Stimulated activated CD8-positive, alpha-beta memory T cell treated with anti-CD3 and anti-CD28 coated beads, Interleukin-12 subunit alpha, Interleukin-12 subunit beta, amount 100 ng/mL, for 4 hours (primary cell): ENCODE results near the gene HK2.
"Not testable (repeated sequence)": the region's sequence is repeated elsewhere in the genome, so short reads cannot be mapped to it uniquely, and the experiment has no call there.

Experiments used
- DNase-seq: peaks from one replicate; pipeline ENCODE4 v3.0.0-alpha.2; 2020; ENCODE audit warnings: low read depth

Gene HK2

GRCh38 chr2:74833418-74834233 lies at the start of gene HK2:
Gene HK2, plus strand, starts transcription at chr2:74834127. Its CDS starts 454 bp downstream, at chr2:74834581.
- peak; percentile 71 for DNase-seq

DNA sequence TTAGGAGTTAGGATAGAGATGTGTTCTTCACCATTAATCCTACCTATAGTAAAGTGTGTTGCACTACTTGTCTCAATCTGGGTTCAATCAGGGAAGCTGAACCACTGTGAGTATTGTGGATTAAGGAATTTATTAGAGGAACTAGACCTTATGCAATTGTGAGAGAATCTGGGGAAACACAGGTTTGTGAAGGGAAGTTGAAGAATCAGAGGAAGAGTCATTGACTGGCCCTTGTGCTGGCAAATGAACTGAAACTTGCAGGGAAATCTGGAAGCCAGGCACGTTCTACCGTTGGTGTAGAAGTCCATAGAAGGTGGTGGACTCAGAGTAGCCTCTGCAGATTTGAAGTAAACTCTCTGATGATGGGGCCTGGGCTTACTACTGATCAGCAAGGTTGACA lies 44.7 kb upstream of the HK2 start:
- no peak for DNase-seq

GRCh38 chr2:74792282-74792681 lies 41.6 kb upstream of the HK2 start:
- DNase-seq = no peak

- DNase-seq = not testable (repeated sequence)
Measured at GRCh38 chr2:74794878-74795277, 39.0 kb upstream of the HK2 start.

DNA sequence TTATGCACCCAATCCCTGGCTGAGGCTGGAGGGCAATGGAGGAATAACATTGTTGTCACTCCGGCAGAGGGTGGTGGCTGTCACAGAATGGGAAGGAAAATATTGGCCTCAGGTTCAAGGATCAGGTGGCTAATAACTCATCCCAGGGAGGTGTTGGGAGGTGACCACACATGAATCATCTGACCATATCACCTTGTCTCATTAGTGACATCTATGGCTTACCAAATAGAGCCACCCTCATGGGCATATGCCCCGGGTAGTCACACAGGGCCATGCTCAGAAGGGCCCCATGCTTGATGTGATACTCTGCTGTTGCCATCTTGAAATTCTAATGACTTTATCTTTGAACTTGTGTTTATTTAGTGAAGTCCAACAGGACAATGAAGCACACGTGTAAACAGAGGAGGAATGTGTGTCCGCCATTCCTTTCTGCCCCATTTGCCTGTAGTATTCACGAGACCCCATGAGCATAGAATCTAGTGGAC lies 27.5 kb upstream of the HK2 start:
- DNase-seq = no peak

- DNase-seq = no peak
Measured at GRCh38 chr2:74806920-74807319, 27.0 kb upstream of the HK2 start.

DNA sequence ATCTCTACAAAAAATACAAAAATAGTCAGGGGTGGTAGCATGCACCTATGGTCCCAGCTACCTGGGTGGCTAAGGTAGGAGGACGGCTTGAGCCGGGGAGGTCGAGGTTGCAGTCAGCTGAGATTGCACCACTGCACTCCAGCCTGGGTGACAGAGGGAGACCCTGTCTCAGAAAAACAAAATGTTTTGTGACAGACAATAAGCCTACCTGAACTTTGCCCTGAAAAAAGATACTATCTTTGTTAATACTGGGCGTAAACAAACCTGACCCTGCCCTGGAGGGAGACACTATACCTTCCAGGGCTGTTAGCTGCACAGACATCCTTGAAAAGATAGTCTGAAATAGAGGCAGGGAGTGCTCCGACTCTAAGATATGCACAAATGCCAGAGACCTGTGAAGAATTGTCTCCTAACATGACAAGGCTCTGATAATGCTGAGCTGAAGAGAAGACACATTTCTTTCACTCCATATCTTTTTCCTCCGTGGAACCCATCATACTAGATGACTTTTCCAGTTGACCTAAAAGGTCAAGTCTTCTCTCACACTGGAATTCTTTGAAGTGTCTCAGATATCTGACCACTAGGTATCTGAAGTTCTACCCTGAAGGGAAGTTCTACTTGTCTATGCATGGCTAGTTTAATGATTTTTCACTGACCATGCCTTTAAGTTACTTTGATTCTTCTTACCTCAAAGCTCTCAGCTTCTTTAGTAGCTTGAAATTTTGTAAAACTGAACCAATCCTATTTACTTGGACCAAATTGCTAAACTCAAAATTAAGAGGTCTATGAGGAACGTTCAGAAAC lies 20.9 kb upstream of the HK2 start:
- no peak for DNase-seq

DNA sequence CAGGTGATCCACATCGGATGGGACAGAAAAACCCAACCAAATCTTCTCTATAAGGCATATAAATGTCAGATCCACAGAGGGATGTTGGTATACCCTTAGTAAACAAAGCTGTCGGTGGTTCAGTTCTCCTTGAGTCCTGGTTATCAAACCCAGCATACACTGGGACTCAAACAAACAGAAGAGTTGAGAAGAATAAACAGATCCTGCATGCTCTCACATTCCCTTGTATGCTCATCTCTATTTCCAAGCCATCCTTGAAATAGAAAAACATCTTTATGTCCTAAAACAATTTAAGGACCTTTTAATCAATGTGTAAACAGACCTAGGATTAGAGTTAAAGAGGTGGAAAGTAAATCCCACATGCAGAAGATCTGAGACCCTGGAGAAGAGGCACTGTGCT lies 19.8 kb upstream of the HK2 start:
- no peak for DNase-seq

DNA sequence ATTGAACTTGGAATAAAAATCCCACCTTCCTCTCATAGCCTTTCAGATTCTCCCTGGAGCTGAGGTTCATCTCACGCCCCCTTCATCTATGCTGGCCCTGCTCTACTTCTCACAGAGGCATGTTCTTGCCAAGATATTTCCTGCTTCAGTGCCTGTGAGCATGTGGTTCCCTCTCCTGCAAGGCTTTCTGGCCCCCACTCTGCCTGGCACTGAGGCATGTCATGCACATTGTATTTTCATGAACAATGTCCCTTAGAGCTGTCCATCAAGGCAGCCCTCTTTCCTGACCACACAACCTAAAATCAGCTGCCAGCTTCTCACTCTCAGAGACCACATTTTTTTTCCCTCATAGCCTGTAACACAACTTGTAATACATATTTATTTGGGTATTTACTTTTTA lies 18.0 kb upstream of the HK2 start:
- no peak for DNase-seq

DNA sequence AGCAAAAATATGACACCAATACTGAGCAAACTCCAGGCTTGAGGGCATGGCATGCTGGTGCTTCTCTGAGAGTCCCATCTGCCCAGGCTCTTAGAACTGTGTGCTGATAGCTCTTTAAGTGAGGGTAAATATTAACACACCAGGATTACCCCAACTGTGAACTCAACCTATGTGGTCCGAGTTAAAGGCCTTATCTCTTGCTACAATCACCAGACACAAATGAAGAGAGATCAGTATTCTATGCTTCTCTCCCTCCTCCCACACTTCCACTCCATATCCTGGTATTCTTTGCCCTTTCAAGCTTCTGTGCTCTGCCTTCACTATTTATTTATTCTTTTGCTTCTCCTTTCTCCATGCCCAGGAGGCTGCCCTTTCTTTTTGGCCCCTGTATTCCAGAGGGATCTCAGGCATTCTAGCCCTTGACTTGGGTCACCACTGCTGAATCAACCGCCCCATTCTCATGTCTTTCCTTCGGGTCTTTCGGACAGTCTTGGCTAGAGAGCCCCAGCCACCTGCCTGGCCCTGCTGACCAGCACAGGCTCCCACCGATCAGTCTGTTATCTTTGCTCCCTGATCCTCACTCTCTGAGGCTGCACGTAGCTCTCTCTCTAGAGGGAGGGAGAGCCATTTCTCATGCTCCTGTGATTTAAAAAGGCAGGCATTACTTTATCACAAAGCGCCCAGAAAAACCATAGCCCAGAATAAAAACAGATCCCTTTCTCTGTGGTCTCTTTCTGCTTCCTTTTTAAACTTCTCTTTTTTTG lies 17.2 kb upstream of the HK2 start:
- DNase-seq = no peak

GRCh38 chr2:74817304-74817675 lies 16.6 kb upstream of the HK2 start:
- DNase-seq = no peak

- DNase-seq = no peak
Measured at GRCh38 chr2:74819702-74820101, 14.2 kb upstream of the HK2 start.

DNA sequence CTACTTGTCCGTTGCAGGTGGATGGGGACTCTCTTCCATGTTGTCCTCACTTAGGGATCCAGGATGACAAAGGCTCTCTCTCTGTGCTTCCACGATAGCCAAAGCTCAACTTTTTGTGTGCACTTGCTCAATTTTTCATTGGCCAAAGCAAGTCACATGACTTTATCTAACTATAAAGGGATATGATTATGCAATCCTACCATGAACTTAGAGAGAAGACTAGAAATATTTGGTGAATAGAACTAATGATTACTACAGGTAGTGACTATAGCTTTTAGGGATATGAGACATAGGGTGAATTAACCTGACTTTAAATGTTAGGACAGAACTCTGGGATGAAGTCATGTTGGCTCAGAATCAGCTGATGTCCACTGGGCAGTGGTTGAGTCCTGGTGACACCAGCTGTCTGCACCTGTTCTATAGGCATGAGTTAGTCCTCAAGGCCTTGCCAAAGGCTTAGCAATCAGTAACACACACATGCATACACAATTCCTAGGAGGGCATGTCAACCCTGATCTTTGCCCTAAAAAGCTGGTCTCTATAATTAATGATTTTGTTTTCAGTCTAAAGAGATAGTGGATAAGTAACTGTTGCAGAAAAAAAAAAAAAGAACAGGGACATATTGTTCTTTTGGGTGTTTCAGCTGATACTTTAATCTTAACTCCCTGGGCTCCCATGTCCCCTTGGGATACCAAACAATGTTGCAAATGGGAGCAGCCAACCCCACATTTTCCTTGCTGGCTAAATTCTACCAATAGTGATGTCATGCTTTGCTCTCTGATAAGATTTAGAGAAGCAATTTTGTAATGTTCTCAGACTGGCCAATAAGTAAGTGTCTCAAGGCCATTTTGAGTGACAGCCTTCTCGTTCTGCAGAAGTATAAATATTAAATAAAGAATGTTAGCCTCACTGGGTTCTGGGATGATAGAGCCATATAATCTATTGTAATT lies 12.5 kb upstream of the HK2 start:
- no peak for DNase-seq

- DNase-seq = no peak
Measured at GRCh38 chr2:74822771-74823566, 11.0 kb upstream of the HK2 start.

- no peak for DNase-seq
Measured at GRCh38 chr2:74824679-74825078, 9.2 kb upstream of the HK2 start.

- DNase-seq = no peak
Measured at GRCh38 chr2:74828543-74828942, 5.4 kb upstream of the HK2 start.

DNA sequence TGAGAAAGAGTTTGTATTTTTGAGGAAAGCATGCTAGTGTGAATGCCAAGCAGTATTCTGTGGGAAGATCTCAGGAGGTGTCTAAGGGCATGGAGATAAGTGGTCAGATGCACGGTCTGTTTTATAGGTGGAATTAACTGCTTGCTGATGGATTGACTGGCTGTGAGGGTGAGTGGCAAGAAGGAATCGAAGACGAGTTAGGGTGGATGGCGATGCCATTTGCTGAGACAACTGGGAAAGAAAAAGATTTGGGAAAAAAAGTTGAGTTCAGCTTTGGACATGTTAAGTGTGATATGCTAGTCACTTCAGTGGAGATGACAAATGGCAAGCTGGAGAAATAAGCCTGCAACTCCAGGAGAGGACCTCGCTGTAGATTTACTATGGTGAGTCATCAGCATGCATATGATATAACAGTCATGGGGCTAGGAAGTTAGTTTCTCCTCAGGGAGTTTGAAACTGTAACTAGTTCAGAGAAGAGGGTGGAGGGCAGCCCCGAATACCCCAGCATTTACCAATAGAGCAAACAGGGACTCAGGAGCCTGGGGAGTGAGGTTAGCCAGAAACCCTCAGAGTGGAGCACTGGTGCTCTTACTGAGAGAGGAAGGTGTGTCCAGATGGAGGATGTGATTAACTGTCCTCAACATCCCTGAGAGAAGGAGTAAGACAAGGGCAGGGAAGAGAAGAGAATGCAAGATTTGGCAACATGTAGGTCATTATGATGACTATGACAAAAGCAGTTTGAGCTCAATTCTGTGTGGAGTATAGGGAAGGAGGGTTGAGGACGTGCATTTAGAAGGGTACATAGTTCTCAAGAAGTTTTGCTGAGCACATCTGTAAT lies 2.0 kb upstream of the HK2 start:
- DNase-seq = no peak

- DNase-seq = not testable (repeated sequence)
Measured at GRCh38 chr2:74834234-74834791, 386 bp downstream of the HK2 start.
